ENCODE results near the gene MALAT1.
A peak's percentile ranks its signal among the peaks of the same experiment; 100 is the strongest.

Gene MALAT1

DNA sequence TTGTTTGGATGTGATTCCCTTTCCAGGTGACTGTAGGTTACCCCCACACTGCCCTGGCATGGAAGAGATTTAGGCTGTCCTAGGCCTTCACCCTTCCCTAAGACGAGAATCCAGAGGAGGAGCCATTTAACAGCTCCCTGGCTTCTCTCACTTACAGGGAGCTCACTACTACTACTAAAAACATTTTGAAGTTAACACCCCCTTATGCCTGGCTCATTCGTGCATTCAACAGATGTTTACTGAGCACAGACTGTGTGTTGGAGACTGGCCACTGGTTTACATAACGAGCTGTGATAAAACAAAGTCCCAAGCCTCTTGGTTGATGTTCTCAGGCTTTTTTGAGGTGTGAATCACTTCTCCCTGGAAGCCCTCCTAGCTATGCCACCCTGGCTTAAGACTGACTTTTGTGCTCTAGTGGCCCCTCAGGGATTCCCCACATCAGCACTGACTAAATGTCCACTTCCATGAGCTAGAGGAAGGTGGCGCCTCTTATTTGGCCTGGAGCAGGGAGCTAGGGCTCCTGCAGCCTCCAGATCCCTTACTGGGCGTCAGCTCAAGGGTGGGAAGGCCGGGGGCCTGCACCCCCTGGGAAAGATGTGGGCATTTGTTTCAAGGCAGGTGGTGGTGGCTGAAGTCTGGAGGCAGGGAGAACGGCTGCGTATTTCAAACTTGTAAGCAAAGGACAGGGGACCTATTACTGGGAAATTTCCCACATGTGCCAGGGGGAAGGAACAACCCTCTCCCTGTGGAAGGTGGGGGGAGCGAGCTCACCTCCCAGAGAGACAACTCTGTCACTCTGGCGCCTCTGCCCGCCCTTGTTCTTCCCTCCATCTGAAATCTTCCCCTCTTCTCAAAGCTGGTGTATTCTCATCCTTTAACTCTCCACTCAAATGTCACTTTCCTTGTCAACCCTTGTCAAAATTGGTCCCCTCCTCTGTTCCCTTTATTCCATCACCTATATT, 19.4 kb upstream of the MALAT1 start:
- Histone ChIP-seq H3K27me3 (ENCODE audit: control insufficient read depth, insufficient read depth, low read length) (no peaks in the 10 kb centered on the region), H3K9me3 (ENCODE audit: control insufficient read depth, low read length) (no peaks in the 10 kb centered on the region), H3K4me3 (ENCODE audit: low read depth, low read length) (peak overlapping the region; percentile 37), H3K4me1 (peaks cover 22% of the 10 kb centered on the region), H3K36me3 (ENCODE audit: control insufficient read depth, insufficient read depth, low read length) (no peaks in the 10 kb centered on the region), H2AFZ (peak overlapping the region; percentile 68), H3K4me2 (ENCODE audit: low read length) (peak overlapping the region; percentile 26), H3K27ac (peak overlapping the region; percentile 96), H3K79me2 (peaks cover 20% of the 10 kb centered on the region), H3K9ac (no peak overlapping the region)
- TF ChIP-seq, protein P1, sequence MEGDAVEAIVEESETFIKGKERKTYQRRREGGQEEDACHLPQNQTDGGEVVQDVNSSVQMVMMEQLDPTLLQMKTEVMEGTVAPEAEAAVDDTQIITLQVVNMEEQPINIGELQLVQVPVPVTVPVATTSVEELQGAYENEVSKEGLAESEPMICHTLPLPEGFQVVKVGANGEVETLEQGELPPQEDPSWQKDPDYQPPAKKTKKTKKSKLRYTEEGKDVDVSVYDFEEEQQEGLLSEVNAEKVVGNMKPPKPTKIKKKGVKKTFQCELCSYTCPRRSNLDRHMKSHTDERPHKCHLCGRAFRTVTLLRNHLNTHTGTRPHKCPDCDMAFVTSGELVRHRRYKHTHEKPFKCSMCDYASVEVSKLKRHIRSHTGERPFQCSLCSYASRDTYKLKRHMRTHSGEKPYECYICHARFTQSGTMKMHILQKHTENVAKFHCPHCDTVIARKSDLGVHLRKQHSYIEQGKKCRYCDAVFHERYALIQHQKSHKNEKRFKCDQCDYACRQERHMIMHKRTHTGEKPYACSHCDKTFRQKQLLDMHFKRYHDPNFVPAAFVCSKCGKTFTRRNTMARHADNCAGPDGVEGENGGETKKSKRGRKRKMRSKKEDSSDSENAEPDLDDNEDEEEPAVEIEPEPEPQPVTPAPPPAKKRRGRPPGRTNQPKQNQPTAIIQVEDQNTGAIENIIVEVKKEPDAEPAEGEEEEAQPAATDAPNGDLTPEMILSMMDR (IDR thresholded peaks at IDR 0.05) = peak; percentile 35

DNA sequence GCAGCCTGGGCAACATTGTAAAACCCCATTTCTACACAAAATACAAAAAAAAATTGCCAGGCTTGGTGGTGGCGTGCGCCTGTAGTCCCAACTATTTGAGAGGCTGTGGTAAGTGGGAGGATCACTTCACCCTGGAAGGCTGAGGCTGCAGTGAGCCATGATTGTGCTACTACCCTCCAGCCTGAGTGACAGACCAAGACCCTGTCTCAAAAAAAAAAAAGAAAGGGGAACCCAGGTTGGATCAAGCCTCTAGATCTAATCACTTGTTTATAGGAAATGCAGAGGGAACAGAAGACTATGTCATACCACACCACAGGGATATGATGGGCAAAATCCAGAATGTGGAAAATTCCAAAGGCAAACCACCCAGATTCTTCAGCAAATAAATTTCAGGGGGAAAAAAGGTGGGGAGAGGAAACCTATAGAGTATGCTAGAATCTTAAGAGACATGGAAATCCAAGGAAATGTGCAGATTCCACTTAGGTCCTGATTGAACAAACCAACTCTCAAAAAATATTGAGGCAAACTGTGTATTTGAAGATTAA, 16.5 kb upstream of the MALAT1 start:
- Histone ChIP-seq H3K9ac (no peak overlapping the region), H3K4me2 (ENCODE audit: low read length) (no peak overlapping the region), H3K27me3 (ENCODE audit: control insufficient read depth, insufficient read depth, low read length) (no peaks in the 10 kb centered on the region), H2AFZ (no peak overlapping the region), H3K27ac (peak overlapping the region; percentile 76), H3K4me1 (peaks cover 38% of the 10 kb centered on the region), H3K9me3 (ENCODE audit: control insufficient read depth, low read length) (no peaks in the 10 kb centered on the region), H3K79me2 (peaks cover 17% of the 10 kb centered on the region), H3K36me3 (ENCODE audit: control insufficient read depth, insufficient read depth, low read length) (no peaks in the 10 kb centered on the region), H3K4me3 (ENCODE audit: low read depth, low read length) (no peak overlapping the region)
- TF ChIP-seq, protein P1 (IDR thresholded peaks at IDR 0.05) = no peak

DNA sequence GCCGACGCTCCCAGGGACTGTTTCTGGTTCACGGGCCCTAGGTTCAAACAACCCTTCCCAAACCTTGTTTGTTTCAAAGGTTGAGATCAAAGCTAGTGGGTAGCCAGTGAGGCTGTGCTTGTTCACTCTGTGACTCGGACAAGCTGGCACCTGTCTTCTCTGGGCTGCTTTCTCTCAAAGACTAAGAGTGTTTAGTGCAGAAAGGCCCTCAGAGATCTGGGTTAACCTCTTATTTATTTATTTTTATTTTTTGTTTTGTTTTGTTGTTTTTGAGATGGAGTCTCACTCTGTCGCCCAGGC, 13.0 kb upstream of the MALAT1 start:
- Histone ChIP-seq H3K4me1 (peaks cover 51% of the 10 kb centered on the region), H3K9ac (no peak overlapping the region), H3K4me3 (ENCODE audit: low read depth, low read length) (no peak overlapping the region), H3K4me2 (ENCODE audit: low read length) (peak overlapping the region; percentile 22), H3K9me3 (ENCODE audit: control insufficient read depth, low read length) (no peaks in the 10 kb centered on the region), H3K79me2 (peaks cover 10% of the 10 kb centered on the region), H3K36me3 (ENCODE audit: control insufficient read depth, insufficient read depth, low read length) (no peaks in the 10 kb centered on the region), H3K27me3 (ENCODE audit: control insufficient read depth, insufficient read depth, low read length) (no peaks in the 10 kb centered on the region), H3K27ac (peak overlapping the region; percentile 100), H2AFZ (peak overlapping the region; percentile 53)
- TF ChIP-seq, protein P1 (IDR thresholded peaks at IDR 0.05) = no peak

DNA sequence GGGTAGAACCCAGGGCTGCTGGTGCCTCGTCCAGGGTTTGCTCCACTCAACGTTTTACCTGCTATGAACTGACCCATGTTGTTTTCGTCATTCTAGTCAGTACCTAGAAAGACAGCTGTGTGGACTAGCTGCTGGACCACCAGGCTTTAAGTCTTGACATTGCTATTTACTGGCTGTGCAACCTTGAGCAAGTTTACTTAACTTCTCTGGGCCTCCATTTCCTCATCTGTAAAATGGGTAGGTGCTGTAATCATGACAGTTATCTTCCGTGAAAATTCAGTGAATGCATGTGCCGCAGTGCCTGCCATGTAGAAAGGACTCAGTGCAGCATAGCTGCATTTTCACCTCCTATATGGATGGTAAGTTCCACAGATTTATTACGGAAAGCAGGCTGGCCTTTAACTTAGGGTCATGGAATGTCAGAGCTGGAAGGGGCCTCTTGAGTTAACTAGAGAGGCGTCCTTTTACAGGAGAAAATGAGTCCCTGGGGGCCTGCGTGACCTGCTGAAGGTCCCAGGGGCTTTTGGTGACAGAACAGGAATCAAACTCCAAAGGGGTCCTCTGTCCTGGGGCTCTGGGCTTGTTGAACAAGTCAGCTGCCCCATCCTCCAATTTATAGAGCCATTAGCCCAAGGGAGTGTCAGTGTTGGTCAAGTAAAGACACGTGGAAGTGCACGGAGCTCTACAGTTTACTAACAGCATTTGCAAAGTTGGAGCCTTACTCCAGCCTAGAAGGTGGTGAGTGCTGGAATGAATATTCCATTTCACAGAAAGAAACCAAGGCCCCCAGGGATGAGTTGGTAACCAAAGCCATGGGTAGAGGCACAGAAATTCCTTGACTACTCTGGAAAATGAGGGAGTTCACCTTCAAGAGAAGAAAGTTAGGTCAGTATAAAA, 12.0 kb upstream of the MALAT1 start:
- TF ChIP-seq, protein P1 (IDR thresholded peaks at IDR 0.05) = no peak
- Histone ChIP-seq H3K9ac (no peak overlapping the region), H3K36me3 (ENCODE audit: control insufficient read depth, insufficient read depth, low read length) (no peaks in the 10 kb centered on the region), H3K4me1 (peaks cover 59% of the 10 kb centered on the region), H3K79me2 (peaks cover 10% of the 10 kb centered on the region), H3K4me2 (ENCODE audit: low read length) (peak overlapping the region; percentile 31), H3K9me3 (ENCODE audit: control insufficient read depth, low read length) (no peaks in the 10 kb centered on the region), H3K27me3 (ENCODE audit: control insufficient read depth, insufficient read depth, low read length) (no peaks in the 10 kb centered on the region), H2AFZ (peak overlapping the region; percentile 56), H3K4me3 (ENCODE audit: low read depth, low read length) (peak overlapping the region; percentile 11), H3K27ac (peak overlapping the region; percentile 100)
